Activated T-helper 17 cell treated with anti-CD3 and anti-CD28 coated beads, Interleukin-2, amount 50 U/mL, for 72 hours (primary cell): ENCODE data around the gene PRDM8. TPM values are rescaled to one million over a fixed set of nuclear protein-coding genes. Genes with fewer than 3 reads are reported as not detected.

ENCODE experiments used
- ATAC-seq: fragments of 150-1000 bp; cut with Tn5 transposase; replicated peaks from 2 replicates; pipeline ENCODE4 v1.10.0; 2021; ENCODE audit warnings: mild to moderate bottlenecking, moderate library complexity
- H3K27ac Mint-ChIP-seq: one replicate; pipeline ENCODE4 v1.8.0; 2022; ENCODE audit warnings: mixed read lengths
- H3K27me3 Mint-ChIP-seq: one replicate; pipeline ENCODE4 v1.8.0; 2022; ENCODE audit warnings: mixed read lengths
- H3K36me3 Mint-ChIP-seq: one replicate; pipeline ENCODE4 v1.8.0; 2022; ENCODE audit warnings: low read depth, mild to moderate bottlenecking, mixed read lengths
- H3K4me1 Mint-ChIP-seq: one replicate; pipeline ENCODE4 v1.8.0; 2022; ENCODE audit warnings: mixed read lengths
- H3K4me3 Mint-ChIP-seq: one replicate; pipeline ENCODE4 v1.8.0; 2022; ENCODE audit warnings: mild to moderate bottlenecking, mixed read lengths
- H3K9me3 Mint-ChIP-seq: one replicate; pipeline ENCODE4 v1.8.0; 2022; ENCODE audit warnings: mixed read lengths
- total RNA-seq, 2 donors: library from RNA; stranded (reverse); gene quantifications; one replicate each; pipeline ENCODE4 v1.2.3, GENCODE V29; 2022

The PRDM8 gene
- total RNA-seq, 2 donors from 2014 or later, result 7.8 to 8.1 TPM

- Mint-ChIP-seq H3K4me1 (peaks cover 24% of the 10 kb centered on the region), H3K36me3 (peaks cover 29% of the 10 kb centered on the region), H3K27ac (peak overlapping the region; percentile 90), H3K9me3 (no peaks in the 10 kb centered on the region), H3K4me3 (peak overlapping the region; percentile 83), H3K27me3 (peaks cover 3% of the 10 kb centered on the region)
- peak; percentile 73 for ATAC-seq
These were observed 4.9 kb downstream of the PRDM8 start for GRCh38 chr4:80202190-80202711.

DNA sequence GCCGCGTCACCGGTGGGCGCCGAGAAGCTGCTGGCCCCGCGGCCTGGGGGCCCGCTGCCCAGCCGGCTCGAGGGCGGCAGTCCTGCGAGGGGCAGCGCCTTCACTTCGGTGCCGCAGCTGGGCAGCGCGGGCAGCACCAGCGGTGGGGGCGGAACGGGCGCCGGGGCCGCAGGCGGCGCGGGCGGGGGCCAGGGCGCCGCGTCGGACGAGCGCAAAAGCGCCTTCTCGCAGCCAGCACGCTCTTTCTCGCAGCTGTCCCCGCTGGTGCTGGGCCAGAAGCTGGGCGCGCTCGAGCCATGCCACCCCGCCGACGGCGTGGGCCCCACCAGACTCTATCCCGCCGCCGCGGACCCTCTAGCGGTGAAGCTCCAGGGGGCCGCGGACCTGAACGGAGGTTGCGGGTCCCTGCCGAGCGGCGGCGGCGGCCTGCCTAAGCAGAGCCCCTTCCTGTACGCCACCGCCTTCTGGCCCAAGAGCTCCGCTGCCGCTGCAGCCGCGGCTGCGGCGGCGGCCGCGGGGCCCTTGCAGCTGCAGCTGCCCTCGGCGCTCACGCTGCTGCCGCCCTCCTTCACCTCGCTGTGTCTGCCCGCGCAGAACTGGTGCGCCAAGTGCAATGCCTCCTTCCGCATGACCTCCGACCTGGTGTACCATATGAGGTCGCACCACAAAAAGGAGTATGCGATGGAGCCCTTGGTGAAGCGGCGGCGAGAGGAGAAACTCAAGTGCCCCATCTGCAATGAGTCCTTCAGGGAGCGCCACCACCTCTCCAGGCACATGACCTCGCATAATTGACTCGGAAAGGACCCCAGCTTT is 5.6 kb downstream of the PRDM8 start:
- peak overlapping the region; percentile 72 for H3K27ac Mint-ChIP-seq
- ATAC-seq, result peak; percentile 61
- H3K4me3 Mint-ChIP-seq, result peak overlapping the region; percentile 83
- peaks cover 20% of the 10 kb centered on the region for H3K4me1 Mint-ChIP-seq
- H3K36me3 Mint-ChIP-seq, result peaks cover 22% of the 10 kb centered on the region
- peaks cover 2% of the 10 kb centered on the region for H3K27me3 Mint-ChIP-seq
- H3K9me3 Mint-ChIP-seq, result no peaks in the 10 kb centered on the region

- Mint-ChIP-seq H3K27me3 (peaks cover 6% of the 10 kb centered on the region), H3K9me3 (no peaks in the 10 kb centered on the region), H3K27ac (no peak overlapping the region), H3K4me3 (no peak overlapping the region), H3K36me3 (peaks cover 17% of the 10 kb centered on the region), H3K4me1 (peaks cover 21% of the 10 kb centered on the region)
- no peak for ATAC-seq
These were observed 7.2 kb downstream of the PRDM8 start for GRCh38 chr4:80204433-80205011.

GRCh38 chr4:80206111-80206510 is 8.8 kb downstream of the PRDM8 start:
- Mint-ChIP-seq H3K9me3 (no peaks in the 10 kb centered on the region), H3K27ac (no peak overlapping the region)
- ATAC-seq, result no peak

DNA sequence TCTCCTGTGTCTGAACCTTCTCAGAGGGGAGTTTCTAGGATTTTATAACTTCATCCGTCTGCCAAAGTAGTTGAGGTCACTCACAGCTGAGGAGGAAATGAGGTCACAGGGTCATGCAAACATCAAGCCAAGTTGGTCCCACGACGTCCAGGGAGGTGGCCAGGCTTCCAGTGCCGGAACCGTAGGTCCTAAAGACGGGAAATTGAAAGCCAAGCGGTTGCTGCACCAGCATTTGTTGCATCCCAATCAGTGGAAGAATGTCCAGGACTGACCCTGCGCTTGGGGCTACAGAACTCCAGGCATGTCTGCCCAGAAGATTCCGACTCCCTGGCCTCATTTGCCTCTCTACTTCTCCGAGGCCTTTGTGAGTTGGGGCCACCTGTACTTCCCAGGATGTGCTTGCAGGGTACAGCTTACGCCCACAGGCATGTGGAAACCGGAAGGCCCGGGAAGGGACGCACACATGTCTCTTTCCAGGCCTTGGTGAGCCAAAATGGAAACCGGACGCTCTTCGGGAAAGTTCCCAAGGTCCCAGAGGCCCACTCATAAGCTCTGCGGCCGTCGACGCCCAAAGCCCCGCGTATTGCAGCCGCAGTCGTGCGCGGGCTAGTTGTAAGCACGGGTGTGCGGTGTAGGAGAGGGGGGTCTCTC is 9.3 kb downstream of the PRDM8 start:
- H3K27me3 Mint-ChIP-seq, result peaks cover 6% of the 10 kb centered on the region
- H3K9me3 Mint-ChIP-seq, result no peaks in the 10 kb centered on the region
- peaks cover 9% of the 10 kb centered on the region for H3K4me1 Mint-ChIP-seq
- H3K4me3 Mint-ChIP-seq, result no peak overlapping the region
- H3K27ac Mint-ChIP-seq, result no peak overlapping the region
- no peak for ATAC-seq
- peaks cover 3% of the 10 kb centered on the region for H3K36me3 Mint-ChIP-seq

More at GRCh38 chr4:80206111-80206510, 8.8 kb downstream of the PRDM8 start:
- Mint-ChIP-seq H3K36me3 (peaks cover 8% of the 10 kb centered on the region), H3K4me3 (no peak overlapping the region), H3K27me3 (peaks cover 6% of the 10 kb centered on the region), H3K4me1 (peaks cover 14% of the 10 kb centered on the region)

- no peak for ATAC-seq
- Mint-ChIP-seq H3K4me3 (no peak overlapping the region), H3K27me3 (peaks cover 6% of the 10 kb centered on the region), H3K9me3 (no peaks in the 10 kb centered on the region), H3K27ac (no peak overlapping the region), H3K36me3 (no peaks in the 10 kb centered on the region), H3K4me1 (peaks cover 8% of the 10 kb centered on the region)
These were observed 9.9 kb downstream of the PRDM8 start for GRCh38 chr4:80207172-80207583.

GRCh38 chr4:80207664-80208063 is 10.4 kb downstream of the PRDM8 start:
- Mint-ChIP-seq H3K4me3 (no peak overlapping the region), H3K9me3 (no peaks in the 10 kb centered on the region), H3K27ac (no peak overlapping the region), H3K4me1 (peaks cover 8% of the 10 kb centered on the region), H3K27me3 (peaks cover 6% of the 10 kb centered on the region), H3K36me3 (no peaks in the 10 kb centered on the region)
- no peak for ATAC-seq

GRCh38 chr4:80208610-80209339 is 11.5 kb downstream of the PRDM8 start:
- Mint-ChIP-seq H3K9me3 (no peaks in the 10 kb centered on the region), H3K36me3 (no peaks in the 10 kb centered on the region), H3K27ac (no peak overlapping the region), H3K4me1 (peaks cover 8% of the 10 kb centered on the region), H3K4me3 (no peak overlapping the region), H3K27me3 (peaks cover 6% of the 10 kb centered on the region)
- no peak for ATAC-seq

GRCh38 chr4:80209340-80209701 is 12.0 kb downstream of the PRDM8 start:
- no peak for ATAC-seq
- Mint-ChIP-seq H3K4me1 (peaks cover 8% of the 10 kb centered on the region), H3K36me3 (no peaks in the 10 kb centered on the region), H3K4me3 (no peak overlapping the region), H3K9me3 (no peaks in the 10 kb centered on the region), H3K27ac (no peak overlapping the region), H3K27me3 (peaks cover 6% of the 10 kb centered on the region)

DNA sequence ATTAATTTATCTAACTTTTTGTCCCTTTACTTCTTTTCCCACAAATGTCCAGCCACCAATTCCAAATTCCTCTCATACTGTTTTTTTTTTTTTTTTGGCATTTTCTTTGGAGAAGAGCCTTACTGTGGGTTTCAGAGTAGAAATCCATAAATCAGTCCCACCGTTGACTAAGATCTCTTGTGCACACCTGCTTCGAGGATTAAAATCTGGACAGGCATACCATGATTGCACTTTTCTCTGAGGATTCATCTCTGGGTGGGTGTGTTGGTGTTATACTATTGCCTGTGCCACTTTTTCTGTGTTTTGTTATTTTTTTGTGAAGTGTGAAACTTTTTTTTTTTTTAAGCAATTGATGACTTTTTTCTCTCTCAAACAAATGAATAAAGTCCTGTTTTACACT is 13.2 kb downstream of the PRDM8 start:
- Mint-ChIP-seq H3K9me3 (no peaks in the 10 kb centered on the region), H3K27ac (no peak overlapping the region)

GRCh38 chr4:80213117-80213815 is 16.0 kb downstream of the PRDM8 start:
- Mint-ChIP-seq H3K27ac (no peak overlapping the region), H3K9me3 (no peaks in the 10 kb centered on the region), H3K4me3 (no peak overlapping the region), H3K27me3 (peaks cover 7% of the 10 kb centered on the region), H3K36me3 (no peaks in the 10 kb centered on the region), H3K4me1 (peaks cover 2% of the 10 kb centered on the region)
- ATAC-seq, result no peak

More for the DNA sequence above, 13.2 kb downstream of the PRDM8 start:
- no peaks in the 10 kb centered on the region for H3K36me3 Mint-ChIP-seq
- no peak for ATAC-seq
- peaks cover 6% of the 10 kb centered on the region for H3K27me3 Mint-ChIP-seq
- peaks cover 8% of the 10 kb centered on the region for H3K4me1 Mint-ChIP-seq
- H3K4me3 Mint-ChIP-seq, result no peak overlapping the region

DNA sequence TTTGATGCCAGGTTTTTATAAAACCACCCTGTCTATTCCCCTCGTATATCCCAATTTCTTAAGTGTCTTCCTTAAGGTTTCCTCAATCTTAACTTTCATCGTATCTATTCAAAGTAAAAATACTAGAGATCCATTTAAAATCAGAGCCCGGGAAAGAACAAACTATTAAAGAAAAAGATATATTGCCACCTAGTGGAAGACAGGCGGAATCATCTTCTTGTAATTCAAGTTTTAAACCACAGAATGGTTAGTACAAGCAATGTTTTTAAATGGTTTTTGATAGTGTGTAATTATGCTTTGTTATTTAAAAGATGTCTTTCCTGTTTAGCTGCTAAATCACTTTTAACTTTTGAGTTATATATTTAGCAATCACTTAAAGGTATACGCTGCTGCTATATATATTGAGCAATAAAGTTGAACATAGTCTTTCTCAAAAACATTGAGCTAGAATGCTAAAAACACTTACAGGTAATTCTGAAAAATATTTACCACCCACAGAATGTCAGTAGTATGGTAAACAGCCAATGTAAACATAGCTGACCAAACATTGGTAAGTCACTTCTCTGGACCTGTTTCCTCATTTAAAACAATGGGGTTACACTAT is 18.2 kb downstream of the PRDM8 start:
- H3K27me3 Mint-ChIP-seq, result peaks cover 19% of the 10 kb centered on the region
- no peak overlapping the region for H3K4me3 Mint-ChIP-seq
- no peaks in the 10 kb centered on the region for H3K9me3 Mint-ChIP-seq
- H3K4me1 Mint-ChIP-seq, result no peaks in the 10 kb centered on the region
- H3K27ac Mint-ChIP-seq, result no peak overlapping the region
- ATAC-seq, result no peak
- H3K36me3 Mint-ChIP-seq, result no peaks in the 10 kb centered on the region

GRCh38 chr4:80216100-80216761 is 18.9 kb downstream of the PRDM8 start:
- ATAC-seq, result no peak
- Mint-ChIP-seq H3K27me3 (peaks cover 22% of the 10 kb centered on the region), H3K9me3 (no peaks in the 10 kb centered on the region), H3K4me3 (no peak overlapping the region), H3K4me1 (no peaks in the 10 kb centered on the region), H3K36me3 (no peaks in the 10 kb centered on the region), H3K27ac (no peak overlapping the region)
